K562 (cell line): ENCODE results near the gene ALK. TPM values are rescaled to one million over a fixed set of nuclear protein-coding genes. Genes with fewer than 3 reads are reported as not detected.

Source experiments
- ATAC-seq: fragments of 200-7000 bp; cut with Tn5 transposase; 3 replicates; pipeline ENCODE4 v1.9.1; 2020; ENCODE audit warnings: moderate library complexity
- BruUV-seq: library from RNA; stranded (reverse); fragments of 400-500 nt; replicated peaks from 2 replicates; lab custom pipeline; 2021; lab: Mats Ljungman, UMichigan
- CTCF ChIA-PET: fragments of 300-600 bp; formaldehyde crosslinking; extraction: SDS; loops from one replicate; lab custom pipeline; 2021; ENCODE audit warnings: low intra/inter-chr PET ratio; lab: Yijun Ruan, JAX
- POLR2A ChIA-PET: fragments of 300-600, 350-650 bp; sonication (Branson Sonifier 250); formaldehyde crosslinking; extraction: SDS; loops from one replicate; lab custom pipeline; 2021; ENCODE audit warnings: antibody characterized with exemption, inconsistent platforms; lab: Yijun Ruan, JAX
- DNase-seq, 4 experiments: peaks; one replicate each; pipeline versions ENCODE4 v3.0.0 to v3.0.0-alpha.2; 2011 to 2018; ENCODE audit warnings: low spot score in 3 of 4, mixed read lengths in 3 of 4; ENCODE audit errors: extremely low read depth in 1 of 4
- FAIRE-seq: peaks from 2 replicates; lab custom pipeline; 2011; peaks lifted over from hg19 to GRCh38; lab: Jason Lieb, UNC
- H2AFZ ChIP-seq: 2 replicates; pipeline ENCODE4 v1.6.0; 2011; ENCODE audit warnings: low read depth, low read length, control low read depth, inconsistent platforms
- H3K27ac ChIP-seq: fragments of 200-600 bp; 3 replicates; pipeline ENCODE4 v1.8.0; 2011; ENCODE audit warnings: low read depth, mild to moderate bottlenecking, control low read depth, inconsistent platforms, low read length, moderate library complexity, mixed read lengths; ENCODE audit errors: extremely low read depth
- H3K27me3 ChIP-seq, 2 experiments: fragments of 300-600 bp in 1 of 2; 2 replicates in 1 of 2; 3 replicates in 1 of 2; pipeline versions ENCODE4 v1.6.0 to v1.8.0; 2011; ENCODE audit warnings: inconsistent platforms in 2 of 2, low read length in 2 of 2, mild to moderate bottlenecking in 1 of 2, mixed read lengths in 1 of 2, moderate library complexity in 1 of 2; ENCODE audit not compliant: control insufficient read depth in 2 of 2, insufficient read depth in 2 of 2
- H3K36me3 ChIP-seq: fragments of 300-600 bp; 3 replicates; pipeline ENCODE4 v1.8.0; 2011; ENCODE audit warnings: mild to moderate bottlenecking, low read length, inconsistent platforms; ENCODE audit not compliant: control insufficient read depth, insufficient read depth
- H3K4me1 ChIP-seq, 2 experiments: fragments of 200-600 bp in 1 of 2; replicated peaks in 1 of 2; 2 replicates in 1 of 2; 3 replicates in 1 of 2; pipeline versions ENCODE4 v1.5.1 to v1.8.0; 2011; ENCODE audit warnings: inconsistent platforms in 2 of 2, low read length in 2 of 2, mild to moderate bottlenecking in 1 of 2, mixed read lengths in 1 of 2, moderate library complexity in 1 of 2; ENCODE audit not compliant: control insufficient read depth in 2 of 2, insufficient read depth in 2 of 2
- H3K4me2 ChIP-seq: 2 replicates; pipeline ENCODE4 v1.6.1; 2011; ENCODE audit warnings: low read length, control low read depth, inconsistent platforms, mixed read lengths; ENCODE audit not compliant: insufficient read depth
- H3K4me3 ChIP-seq: fragments of 200-600 bp; sonication (generic), shearing (Covaris generic); 2 replicates; pipeline ENCODE4 v1.5.1; 2016; ENCODE audit warnings: control low read depth, inconsistent platforms
- H3K79me2 ChIP-seq: fragments of 200-600 bp; 3 replicates; pipeline ENCODE4 v1.8.0; 2011; ENCODE audit warnings: low read length, inconsistent platforms; ENCODE audit not compliant: control insufficient read depth, insufficient read depth
- H3K9ac ChIP-seq, 2 experiments: 2 replicates each; pipeline versions ENCODE4 v1.6.0 to v1.6.1; 2011; ENCODE audit warnings: low read depth in 2 of 2, low read length in 2 of 2, control low read depth in 1 of 2, inconsistent platforms in 1 of 2, mild to moderate bottlenecking in 1 of 2, mixed read lengths in 1 of 2; ENCODE audit not compliant: insufficient read depth in 1 of 2
- H3K9me1 ChIP-seq: one replicate; pipeline ENCODE4 v1.6.0; 2011; ENCODE audit warnings: inconsistent platforms, mild to moderate bottlenecking, low read length, moderate library complexity; ENCODE audit not compliant: control insufficient read depth, insufficient read depth
- H3K9me3 ChIP-seq: replicated peaks from 2 replicates; pipeline ENCODE4 v1.5.1; 2011; ENCODE audit warnings: low read depth, low read length, inconsistent platforms; ENCODE audit not compliant: control insufficient read depth, insufficient read depth
- H4K20me1 ChIP-seq: replicated peaks from 2 replicates; pipeline ENCODE4 v1.6.1; 2011; ENCODE audit warnings: low read length, inconsistent platforms, mixed read lengths; ENCODE audit not compliant: control insufficient read depth, insufficient read depth
- CCNT2 ChIP-seq: IDR thresholded peaks from 2 replicates; pipeline ENCODE4 v1.6.1; 2011; ENCODE audit warnings: borderline replicate concordance, low read depth, mild to moderate bottlenecking, moderate library complexity, mixed read lengths, low read length; ENCODE audit not compliant: insufficient read length; ENCODE audit errors: extremely low read depth
- COPS2 ChIP-seq: fragments of 450-650 bp; conservative IDR thresholded peaks from 2 replicates; pipeline ENCODE4 v1.6.1; 2016; ENCODE audit warnings: mild to moderate bottlenecking, moderate library complexity
- FOXJ2 ChIP-seq: fragments of 200-800 bp; sonication (Bioruptor generic); IDR thresholded peaks from 2 replicates; pipeline ENCODE4 v1.6.1; 2016; ENCODE audit warnings: missing genetic modification characterization, missing compliant biosample characterization
- GABPA ChIP-seq: fragments of 200-800 bp; sonication (Bioruptor generic); conservative IDR thresholded peaks from 2 replicates; pipeline ENCODE4 v1.6.1; 2016; ENCODE audit warnings: low read depth, missing genetic modification characterization, missing compliant biosample characterization
- GATAD2B ChIP-seq: fragments of 450-650 bp; IDR thresholded peaks from 2 replicates; pipeline ENCODE4 v1.6.1; 2017; ENCODE audit warnings: mild to moderate bottlenecking, borderline replicate concordance
- GTF2F1 ChIP-seq: IDR thresholded peaks from 2 replicates; pipeline ENCODE4 v1.6.1; 2011; ENCODE audit warnings: low read depth, low read length, improper control_type of control experiment
- MCM7 ChIP-seq, 2 experiments: fragments of 450-650 bp; IDR thresholded peaks; 2 replicates each; pipeline ENCODE4 v1.6.1; 2016 to 2018
- NFRKB ChIP-seq: fragments of 450-650 bp; IDR thresholded peaks from 2 replicates; pipeline ENCODE4 v1.6.1; 2016; ENCODE audit warnings: low read depth
- OTX1 ChIP-seq: fragments of 450-650 bp; formaldehyde crosslinking; IDR thresholded peaks from 2 replicates; pipeline ENCODE4 v1.4.0; 2022; ENCODE audit warnings: mild to moderate bottlenecking
- POLR2B ChIP-seq: fragments of 450-650 bp; IDR thresholded peaks from 2 replicates; pipeline ENCODE4 v1.6.1; 2018; ENCODE audit warnings: low read depth; ENCODE audit not compliant: partially characterized antibody
- RAD51 ChIP-seq: fragments of 450-650 bp; IDR thresholded peaks from 2 replicates; pipeline ENCODE4 v1.7.1; 2016; ENCODE audit warnings: low read depth, mild to moderate bottlenecking, borderline replicate concordance
- RUNX1 ChIP-seq: sonication (generic); IDR thresholded peaks from 2 replicates; pipeline ENCODE4 v1.6.1; 2016; ENCODE audit warnings: antibody characterized with exemption, low read depth
- SMARCC2 ChIP-seq: fragments of 450-650 bp; IDR thresholded peaks from 2 replicates; pipeline ENCODE4 v1.6.1; 2017; ENCODE audit warnings: antibody characterized with exemption, moderate library complexity, mild to moderate bottlenecking, low read depth
- SRSF1 ChIP-seq: fragments of 200-400 bp; formaldehyde crosslinking; IDR thresholded peaks from 2 replicates; pipeline ENCODE4 v1.6.1; 2017; ENCODE audit warnings: mild to moderate bottlenecking, low read depth, low read length, moderate library complexity
- ZBTB34 ChIP-seq: fragments of 250-450 bp; sonication (Bioruptor Pico); IDR thresholded peaks from 2 replicates; pipeline ENCODE4 v1.8.0; 2021; ENCODE audit warnings: mild to moderate bottlenecking, moderate library complexity
- ZFP36 ChIP-seq: fragments of 150-350 bp; IDR thresholded peaks from 2 replicates; pipeline ENCODE4 v1.6.1; 2018; ENCODE audit warnings: low read length, low read depth; ENCODE audit not compliant: partially characterized antibody
- ZNF239 ChIP-seq: fragments of 250-450 bp; sonication (Bioruptor Pico); IDR thresholded peaks from 2 replicates; pipeline ENCODE4 v1.4.0; 2020; ENCODE audit warnings: mild to moderate bottlenecking
- ZNF282 ChIP-seq: sonication (generic); formaldehyde crosslinking; IDR thresholded peaks from 2 replicates; pipeline ENCODE4 v1.8.1; 2023; ENCODE audit warnings: missing genetic modification reagents
- ZNF695 ChIP-seq: fragments of 450-650 bp; formaldehyde crosslinking; IDR thresholded peaks from 2 replicates; pipeline ENCODE4 v1.4.0; 2020; ENCODE audit warnings: mild to moderate bottlenecking, moderate library complexity
- WGBS: fragments of 100-300 bp; shearing (Covaris generic); methylation state at CpG from one replicate; pipeline ENCODE4 v1.1.6; 2016; ENCODE audit warnings: low coverage, mixed read lengths; ENCODE audit not compliant: insufficient coverage; ENCODE audit errors: missing lambda C conversion rate; 5-methylcytosine and 5-hydroxymethylcytosine counted together
- in situ Hi-C: fragments of 300-500 bp; cut with MboI; formaldehyde crosslinking; loops from 4 replicates; pipeline ENCODE4 v1.15.0; 2018; ENCODE audit warnings: inconsistent platforms, mixed read lengths
- intact Hi-C: fragments of 100-400 bp; cut with micrococcal nuclease; formaldehyde crosslinking; loops from 2 replicates; pipeline ENCODE4 v1.14.2; 2022
- polyA plus RNA-seq, 8 experiments: library from polyadenylated mRNA; depleted of rRNA in 4 of 8; stranded (reverse) in 5 of 8; unstranded in 3 of 8; fragments of >200 nt; fragmentation: Nextera tagmentation in 2 of 8; fragmentation: Illumina TruSeq in 1 of 8; extraction: Ambion mirVana in 2 of 8; extraction: Trizol in 1 of 8; gene quantifications; 2 replicates each; pipeline versions ENCODE4 v1.2.1 to v1.2.3, GENCODE V29; 2011 to 2014; ENCODE audit warnings: inconsistent platforms in 1 of 8, missing spikeins in 1 of 8
- total RNA-seq, 7 experiments: library from RNA; depleted of rRNA in 6 of 7; stranded (reverse); fragments of >200 nt in 6 of 7; fragmentation: Illumina TruSeq in 2 of 7; extraction: Trizol in 2 of 7; gene quantifications; 2 replicates each; pipeline versions ENCODE4 v1.2.1 to v1.2.3, GENCODE V29; 2011 to 2021; ENCODE audit warnings: low replicate concordance in 1 of 7
- TF ChIP-seq, protein P1 (sequence below): fragments of 450-650 bp; conservative IDR thresholded peaks from 2 replicates; pipeline ENCODE4 v1.6.1; 2016; ENCODE audit warnings: missing genetic modification characterization, low read depth, mild to moderate bottlenecking, control low read depth, missing compliant biosample characterization

ALK gene
- total and polyA plus RNA-seq, 9 of the 15 experiments (the other 6 are each of a cell fraction or from before 2014, with no cell fraction given), result not detected

DNA sequence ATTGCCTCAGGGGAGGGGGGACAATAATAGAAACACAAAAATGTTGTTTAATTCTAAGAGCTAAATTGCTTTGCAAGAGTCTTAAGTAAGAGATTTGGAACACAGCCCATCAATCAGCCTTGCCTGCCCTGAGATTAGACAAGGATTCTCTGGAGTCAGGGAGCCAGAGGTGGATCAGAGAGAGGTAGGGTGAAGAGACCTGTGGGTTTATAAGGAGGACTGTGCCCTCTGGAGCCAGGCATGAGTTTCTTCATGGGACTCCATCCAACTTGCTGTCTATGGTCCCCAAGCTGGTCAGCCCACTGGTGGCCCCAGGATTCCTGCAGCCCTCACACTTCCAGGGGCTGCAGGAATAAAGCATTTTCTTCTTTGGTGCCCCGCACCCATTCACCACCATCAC, 139.3 kb downstream of the ALK start:
- CTCF ChIA-PET, result no interaction called here
- Histone ChIP-seq H3K9me3 (no peaks in the 10 kb centered on the region), H3K27ac (no peak overlapping the region), H3K9ac (no peak overlapping the region), H3K9me1 (no peaks in the 10 kb centered on the region), H3K4me2 (no peak overlapping the region), H3K4me1 (no peaks in the 10 kb centered on the region), H4K20me1 (no peaks in the 10 kb centered on the region), H3K27me3 (peaks cover 0 to 8% of the 10 kb centered on the region in 2 experiments; a peak in 1 of 5 replicates), H3K79me2 (no peaks in the 10 kb centered on the region)
- in situ Hi-C loops, result no loop called here
- ATAC-seq, result no peak
- no peak for DNase-seq
- POLR2A ChIA-PET, result interaction anchor here (1.4 kb wide), 1 partner anchor 12 kb away, joined by 5 read pairs; no protein-coding TSS in a partner anchor
- FAIRE-seq, result no peak
- no TSS peak for BruUV-seq
- 0% methylated on average over 1 of the region's 1 CpG for WGBS
- TF ChIP-seq COPS2 (no peak), NFRKB (no peak), SMARCC2 (no peak), ZBTB34 (CRISPR knock-in tag) (no peak), FOXJ2 (no peak), RUNX1 (no peak), ZFP36 (no peak), SRSF1 (no peak), GATAD2B (no peak), GTF2F1 (no peak), POLR2B (no peak), OTX1 (CRISPR knock-in tag) (no peak), GABPA (no peak), RAD51 (no peak), ZNF695 (CRISPR knock-in tag) (no peak), ZNF239 (CRISPR knock-in tag) (no peak), CCNT2 (no peak), MCM7 (IDR thresholded peaks at IDR 0.05) (no peak), ZNF282 (CRISPR knock-in tag) (no peak)
- TF ChIP-seq, protein P1, sequence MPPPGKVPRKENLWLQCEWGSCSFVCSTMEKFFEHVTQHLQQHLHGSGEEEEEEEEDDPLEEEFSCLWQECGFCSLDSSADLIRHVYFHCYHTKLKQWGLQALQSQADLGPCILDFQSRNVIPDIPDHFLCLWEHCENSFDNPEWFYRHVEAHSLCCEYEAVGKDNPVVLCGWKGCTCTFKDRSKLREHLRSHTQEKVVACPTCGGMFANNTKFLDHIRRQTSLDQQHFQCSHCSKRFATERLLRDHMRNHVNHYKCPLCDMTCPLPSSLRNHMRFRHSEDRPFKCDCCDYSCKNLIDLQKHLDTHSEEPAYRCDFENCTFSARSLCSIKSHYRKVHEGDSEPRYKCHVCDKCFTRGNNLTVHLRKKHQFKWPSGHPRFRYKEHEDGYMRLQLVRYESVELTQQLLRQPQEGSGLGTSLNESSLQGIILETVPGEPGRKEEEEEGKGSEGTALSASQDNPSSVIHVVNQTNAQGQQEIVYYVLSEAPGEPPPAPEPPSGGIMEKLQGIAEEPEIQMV (tag), result no peak
- TF ChIP-seq, all 486 proteins: peak for 0
- no peak overlapping the region for H2AFZ ChIP-seq
- H3K36me3 ChIP-seq, result no peaks in the 10 kb centered on the region
- intact Hi-C loops, result no loop called here
- no peak overlapping the region for H3K4me3 ChIP-seq
